Sigmoid colon (tissue), 4 donors: ENCODE results near the gene HTRA2.

Experiments
- CTCF ChIP-seq, 4 experiments: fragments of 450-650 bp in 3 of 4; fragments of 200-600 bp in 1 of 4; IDR thresholded peaks; one replicate each; pipeline ENCODE4 v1.5.1; 2016 to 2019; ENCODE audit warnings: antibody characterized with exemption in 4 of 4, mild to moderate bottlenecking in 3 of 4, moderate library complexity in 2 of 4
- EP300 ChIP-seq, 4 donors: sonication (generic); formaldehyde crosslinking; IDR thresholded peaks; one replicate each; pipeline ENCODE4 v1.6.1; 2017; ENCODE audit warnings: antibody characterized with exemption in 4 of 4
- POLR2A ChIP-seq, 2 donors: fragments of 450-650 bp; IDR thresholded peaks; one replicate each; pipeline ENCODE4 v1.6.1; 2016; ENCODE audit warnings: antibody characterized with exemption in 2 of 2, mild to moderate bottlenecking in 2 of 2, moderate library complexity in 2 of 2

GRCh38 chr2:74548285-74548899 lies 18.7 kb downstream of the HTRA2 start:
- no peak for TF ChIP-seq CTCF (IDR thresholded peaks at IDR 0.05)
- TF ChIP-seq EP300 (IDR thresholded peaks at IDR 0.05), result no peak
- TF ChIP-seq POLR2A (IDR thresholded peaks at IDR 0.05), result no peak
